ENCODE measurements around the gene RAB30. TPM values are rescaled to one million over a fixed set of nuclear protein-coding genes. Genes with fewer than 3 reads are reported as not detected.

Gene RAB30
- total RNA-seq, 1 donor from 2014 or later = 5.8 TPM

- DNase-seq (ENCODE audit: low read depth) = no peak
- Histone ChIP-seq H3K4me3 (ENCODE audit: low read depth, low read length) (no peak overlapping the region), H3K36me3 (ENCODE audit: control insufficient read depth, insufficient read depth, low read length) (no peaks in the 10 kb centered on the region), H3K27me3 (ENCODE audit: control insufficient read depth, insufficient read depth, low read length) (no peaks in the 10 kb centered on the region)
- TF ChIP-seq CTCF (IDR thresholded peaks at IDR 0.05; ENCODE audit: insufficient read depth, low read length, poor library complexity, severe bottlenecking) = no peak
Measured at GRCh38 chr11:83115551-83115950, 43.9 kb upstream of the RAB30 start.

- H3K36me3 ChIP-seq (ENCODE audit: control insufficient read depth, insufficient read depth, low read length) = no peaks in the 10 kb centered on the region
- TF ChIP-seq CTCF (IDR thresholded peaks at IDR 0.05; ENCODE audit: insufficient read depth, low read length, poor library complexity, severe bottlenecking) = no peak
- no peak overlapping the region for H3K4me3 ChIP-seq (ENCODE audit: low read depth, low read length)
- no peak for DNase-seq (ENCODE audit: low read depth)
- no peaks in the 10 kb centered on the region for H3K27me3 ChIP-seq (ENCODE audit: control insufficient read depth, insufficient read depth, low read length)
Measured at GRCh38 chr11:83115026-83115425, 43.3 kb upstream of the RAB30 start.

GRCh38 chr11:83112886-83113285, 41.2 kb upstream of the RAB30 start:
- no peak for TF ChIP-seq CTCF (IDR thresholded peaks at IDR 0.05; ENCODE audit: insufficient read depth, low read length, poor library complexity, severe bottlenecking)
- DNase-seq (ENCODE audit: low read depth) = no peak
- Histone ChIP-seq H3K36me3 (ENCODE audit: control insufficient read depth, insufficient read depth, low read length) (no peaks in the 10 kb centered on the region), H3K27me3 (ENCODE audit: control insufficient read depth, insufficient read depth, low read length) (no peaks in the 10 kb centered on the region), H3K4me3 (ENCODE audit: low read depth, low read length) (no peak overlapping the region)

GRCh38 chr11:83105168-83105567, 33.5 kb upstream of the RAB30 start:
- no peak for DNase-seq (ENCODE audit: low read depth)
- Histone ChIP-seq H3K27me3 (ENCODE audit: control insufficient read depth, insufficient read depth, low read length) (no peaks in the 10 kb centered on the region), H3K4me3 (ENCODE audit: low read depth, low read length) (no peak overlapping the region), H3K36me3 (ENCODE audit: control insufficient read depth, insufficient read depth, low read length) (no peaks in the 10 kb centered on the region)
- no peak for TF ChIP-seq CTCF (IDR thresholded peaks at IDR 0.05; ENCODE audit: insufficient read depth, low read length, poor library complexity, severe bottlenecking)

GRCh38 chr11:83102834-83103233, 31.1 kb upstream of the RAB30 start:
- DNase-seq (ENCODE audit: low read depth) = no peak
- no peaks in the 10 kb centered on the region for H3K27me3 ChIP-seq (ENCODE audit: control insufficient read depth, insufficient read depth, low read length)
- no peak for TF ChIP-seq CTCF (IDR thresholded peaks at IDR 0.05; ENCODE audit: insufficient read depth, low read length, poor library complexity, severe bottlenecking)
- no peak overlapping the region for H3K4me3 ChIP-seq (ENCODE audit: low read depth, low read length)
- H3K36me3 ChIP-seq (ENCODE audit: control insufficient read depth, insufficient read depth, low read length) = no peaks in the 10 kb centered on the region

GRCh38 chr11:83097429-83098075, 25.9 kb upstream of the RAB30 start:
- no peak for DNase-seq (ENCODE audit: low read depth)
- Histone ChIP-seq H3K36me3 (ENCODE audit: control insufficient read depth, insufficient read depth, low read length) (no peaks in the 10 kb centered on the region), H3K4me3 (ENCODE audit: low read depth, low read length) (no peak overlapping the region), H3K27me3 (ENCODE audit: control insufficient read depth, insufficient read depth, low read length) (no peaks in the 10 kb centered on the region)
- no peak for TF ChIP-seq CTCF (IDR thresholded peaks at IDR 0.05; ENCODE audit: insufficient read depth, low read length, poor library complexity, severe bottlenecking)
